Ecto neural progenitor cell (in vitro differentiated cells): ENCODE results near the gene NSD2.

ENCODE experiments used
- DNase-seq: peaks from one replicate; pipeline ENCODE4 v3.0.0-alpha.2; 2018; ENCODE audit warnings: low spot score

Gene NSD2

GRCh38 chr4:1864076-1865008 lies 6.9 kb upstream of the NSD2 start:
- DNase-seq = peak; percentile 85

DNA sequence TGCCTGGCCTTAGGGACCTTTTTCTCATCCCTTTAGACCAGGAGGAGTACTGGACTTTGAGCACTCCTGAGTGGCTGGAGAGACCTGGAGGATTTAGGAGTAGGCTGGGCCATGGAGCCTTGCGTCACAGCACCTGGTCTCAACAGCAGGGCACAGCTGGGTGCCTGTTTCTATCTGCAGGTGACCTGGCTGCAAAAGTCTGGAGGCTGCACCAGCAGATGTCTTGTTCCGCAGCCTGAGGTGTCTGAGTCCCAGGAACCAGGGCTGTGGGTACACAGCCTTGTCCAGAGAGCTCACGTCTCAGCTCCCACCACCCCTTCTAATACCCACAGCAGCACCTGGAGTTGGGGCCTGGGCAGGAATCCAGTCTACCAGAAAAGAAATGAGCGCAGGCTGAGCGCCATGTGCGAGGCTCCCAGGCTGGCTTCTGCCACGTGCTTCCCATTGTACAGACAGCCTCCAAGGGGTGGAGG lies 5.0 kb upstream of the NSD2 start:
- DNase-seq = no peak

GRCh38 chr4:1868293-1868692 lies 2.9 kb upstream of the NSD2 start:
- DNase-seq = no peak

DNA sequence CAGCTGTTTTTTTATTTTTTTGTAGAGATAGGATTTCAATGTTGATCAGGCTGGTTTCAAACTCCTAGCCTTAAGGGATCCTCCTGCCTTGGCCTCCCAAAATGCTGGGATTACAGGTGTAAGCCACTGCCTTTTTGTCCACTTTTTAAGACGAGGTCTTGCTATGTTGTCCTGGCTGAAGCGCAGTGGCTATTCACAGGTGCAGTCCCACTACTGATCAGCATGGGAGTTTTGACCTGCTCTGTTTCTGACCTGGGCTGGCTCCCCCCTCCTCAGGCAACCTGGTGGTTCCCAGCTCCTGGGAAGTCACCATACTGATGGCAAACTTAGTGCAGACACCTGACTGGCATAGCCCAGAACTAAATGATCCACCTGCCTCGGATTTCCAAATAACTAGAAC lies 2.3 kb upstream of the NSD2 start:
- no peak for DNase-seq

DNA sequence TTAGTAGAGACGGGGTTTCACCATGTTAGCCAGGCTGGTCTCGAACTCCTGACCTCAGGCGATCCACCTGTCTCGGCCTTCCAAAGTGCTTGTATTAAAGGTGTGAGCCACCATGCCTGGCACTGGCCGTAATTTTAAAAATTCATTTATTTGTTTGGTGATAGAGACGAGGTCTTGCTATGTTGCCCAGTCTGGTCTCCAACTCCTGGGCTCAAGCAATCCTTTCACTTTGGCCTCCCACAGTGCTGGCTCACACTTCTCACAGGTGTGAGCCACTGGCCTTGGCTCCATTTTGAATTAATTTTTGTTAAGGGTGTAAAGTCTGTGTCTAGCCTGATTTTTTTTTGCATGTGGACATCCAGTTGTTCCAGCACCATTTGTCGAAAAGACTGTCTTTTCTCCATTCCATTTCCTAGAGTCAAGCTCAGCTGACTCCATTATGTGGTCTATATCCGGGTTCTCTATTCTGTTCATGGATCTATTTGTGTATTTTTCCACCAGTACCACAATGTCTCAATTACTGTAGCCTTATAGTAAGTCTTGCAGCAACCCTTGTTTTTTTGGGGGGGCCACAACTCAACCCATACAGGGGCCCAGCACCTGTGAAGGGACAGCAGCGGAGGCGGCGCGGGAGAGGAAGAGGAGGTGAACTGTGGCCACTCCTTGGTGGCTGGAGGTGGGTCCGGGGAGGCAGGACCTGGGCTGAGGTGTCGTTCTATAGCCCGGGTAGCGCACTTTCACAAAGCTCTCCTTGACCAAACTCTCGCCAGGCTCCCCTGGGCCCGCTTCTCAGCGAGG lies 1.5 kb upstream of the NSD2 start:
- no peak for DNase-seq

- DNase-seq = no peak
Observed at GRCh38 chr4:1870328-1870577, 940 bp upstream of the NSD2 start.

- DNase-seq = peak; percentile 81
Observed at GRCh38 chr4:1871471-1872021, 353 bp downstream of the NSD2 start.

GRCh38 chr4:1872870-1873269 lies 1.7 kb downstream of the NSD2 start:
- DNase-seq = no peak

DNA sequence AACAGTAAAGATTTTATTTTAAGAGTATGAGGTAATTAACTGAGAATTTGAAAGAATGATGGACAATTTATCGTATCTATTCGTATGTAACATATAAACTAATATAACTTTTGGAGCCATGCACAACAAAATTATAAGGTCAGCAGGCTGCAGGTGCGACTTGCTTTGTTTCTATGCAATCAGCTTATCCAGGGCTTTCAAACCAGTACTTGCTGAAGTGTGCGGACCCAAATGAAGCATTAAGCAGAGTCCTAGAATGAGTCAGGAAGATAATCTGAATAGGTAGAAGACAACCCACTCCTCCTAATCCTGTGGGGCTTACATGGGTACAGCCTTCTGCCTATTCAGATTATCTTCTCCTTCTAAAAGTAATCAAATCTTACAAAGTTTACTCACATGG lies 2.1 kb downstream of the NSD2 start:
- DNase-seq = no peak

DNA sequence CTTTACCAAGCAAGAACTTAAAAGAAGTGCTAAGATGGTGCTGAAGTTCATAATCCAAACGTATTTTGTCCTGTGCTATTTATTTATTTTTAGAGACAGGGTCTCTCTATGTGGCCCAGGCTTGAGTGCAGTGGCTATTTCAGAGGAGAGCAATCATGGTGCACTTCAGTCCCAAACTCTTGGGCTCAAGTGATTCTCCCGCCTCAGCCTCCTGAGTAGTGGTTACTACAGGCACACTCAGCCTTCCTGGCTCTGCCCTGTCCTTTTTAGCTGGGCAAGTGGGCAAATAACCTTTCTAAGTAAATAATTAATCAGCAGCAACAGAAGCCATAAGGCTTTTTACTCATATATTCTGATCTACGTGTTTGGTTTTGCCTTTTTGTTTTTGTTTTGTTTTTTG lies 2.6 kb downstream of the NSD2 start:
- no peak for DNase-seq

- no peak for DNase-seq
Observed at GRCh38 chr4:1874201-1874600, 3.0 kb downstream of the NSD2 start.

DNA sequence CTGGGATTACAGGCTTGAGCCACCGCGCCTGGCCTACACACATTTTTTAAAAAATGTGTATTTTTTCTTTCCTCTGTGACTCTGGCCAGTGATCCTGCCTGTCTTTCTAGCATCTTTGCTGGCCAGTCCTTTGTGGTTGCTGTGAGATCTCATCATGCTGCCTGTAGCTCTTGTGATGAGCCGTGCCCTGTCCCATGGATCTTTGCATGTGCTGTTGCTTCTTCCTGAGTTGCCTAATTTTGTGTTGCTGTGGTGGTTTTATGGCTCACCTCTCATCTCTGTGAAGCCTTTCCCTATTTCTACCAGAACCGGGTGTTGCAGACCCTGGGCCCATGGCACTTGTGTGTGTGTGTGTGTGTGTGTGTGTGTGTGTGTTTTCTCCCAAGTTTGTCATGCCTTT lies 8.3 kb downstream of the NSD2 start:
- DNase-seq = no peak

- DNase-seq = no peak
Observed at GRCh38 chr4:1880332-1880731, 9.1 kb downstream of the NSD2 start.

GRCh38 chr4:1882850-1883271 lies 11.7 kb downstream of the NSD2 start:
- DNase-seq = no peak

- DNase-seq = no peak
Observed at GRCh38 chr4:1883583-1883982, 12.4 kb downstream of the NSD2 start.

DNA sequence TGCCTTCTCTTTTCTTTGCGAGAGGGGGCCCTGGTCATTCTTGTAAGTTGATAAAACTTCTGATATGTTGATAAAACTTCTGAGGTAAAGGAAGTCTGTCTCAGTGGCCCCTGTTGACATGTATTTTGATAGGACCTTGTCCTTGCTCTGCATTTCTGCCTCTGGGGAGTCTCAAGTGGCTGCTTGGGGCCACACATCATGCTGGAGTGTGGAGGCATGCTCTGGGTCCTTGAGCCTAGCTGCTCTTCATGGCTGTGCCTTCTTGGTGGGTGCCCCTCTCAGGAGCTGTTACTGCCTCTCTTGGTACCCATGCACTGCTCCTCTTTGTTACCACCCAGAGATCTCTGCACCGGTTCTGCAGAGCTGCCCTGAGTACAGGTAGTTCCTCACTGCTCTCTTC lies 14.2 kb downstream of the NSD2 start:
- no peak for DNase-seq

GRCh38 chr4:1887052-1887451 lies 15.9 kb downstream of the NSD2 start:
- DNase-seq = no peak

GRCh38 chr4:1890979-1891570 lies 19.9 kb downstream of the NSD2 start:
- no peak for DNase-seq

DNA sequence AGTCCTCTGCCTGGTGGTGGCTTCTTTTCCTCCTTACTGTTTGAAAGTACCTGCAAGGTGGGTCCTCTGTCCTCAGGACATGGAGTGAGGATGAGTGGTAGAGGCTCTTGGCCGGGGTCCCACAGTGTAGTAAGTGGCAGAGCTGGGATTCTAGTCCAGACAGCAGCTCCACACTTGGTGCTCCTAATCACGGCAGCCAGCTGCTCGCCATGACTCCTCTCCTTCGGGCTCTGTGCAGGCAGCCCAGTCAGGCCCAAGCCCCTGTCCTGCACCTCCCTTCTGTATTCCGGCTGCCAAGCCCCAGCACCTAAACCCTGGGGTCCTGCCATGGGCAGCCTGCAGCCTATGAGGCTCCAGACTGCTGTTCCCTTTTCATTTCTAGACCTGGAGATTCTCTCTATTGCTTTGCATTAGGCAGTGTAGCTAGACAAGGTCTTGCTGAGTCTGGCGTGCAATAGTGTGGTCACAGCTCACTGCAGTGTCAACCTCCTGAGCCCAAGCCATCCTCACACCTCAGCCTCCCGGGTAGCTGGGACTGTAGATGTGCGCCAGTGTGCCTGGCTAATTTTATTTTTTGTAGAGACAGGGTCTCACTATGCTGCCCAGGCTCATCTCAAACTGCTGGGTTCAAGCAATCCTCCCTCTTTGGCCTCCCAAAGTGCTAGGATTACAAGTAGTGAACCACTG lies 24.9 kb downstream of the NSD2 start:
- DNase-seq = no peak

DNA sequence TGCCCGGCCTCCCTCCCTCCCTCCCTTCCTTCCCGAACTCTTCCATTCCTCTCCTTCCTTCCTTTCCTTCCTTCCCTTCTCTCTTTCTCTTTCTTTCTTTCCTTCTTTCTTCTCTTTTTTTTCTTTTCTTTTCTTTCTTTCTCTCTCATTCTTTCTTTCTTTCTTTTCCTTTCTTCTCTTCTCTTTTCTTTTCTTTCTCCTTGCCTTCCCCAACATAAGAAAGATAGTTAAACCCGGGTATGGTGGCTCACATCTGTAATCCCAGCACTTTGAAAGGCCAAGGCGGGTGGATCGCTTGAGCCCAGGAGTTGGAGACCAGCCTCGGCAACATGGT lies 25.4 kb downstream of the NSD2 start:
- no peak for DNase-seq

DNA sequence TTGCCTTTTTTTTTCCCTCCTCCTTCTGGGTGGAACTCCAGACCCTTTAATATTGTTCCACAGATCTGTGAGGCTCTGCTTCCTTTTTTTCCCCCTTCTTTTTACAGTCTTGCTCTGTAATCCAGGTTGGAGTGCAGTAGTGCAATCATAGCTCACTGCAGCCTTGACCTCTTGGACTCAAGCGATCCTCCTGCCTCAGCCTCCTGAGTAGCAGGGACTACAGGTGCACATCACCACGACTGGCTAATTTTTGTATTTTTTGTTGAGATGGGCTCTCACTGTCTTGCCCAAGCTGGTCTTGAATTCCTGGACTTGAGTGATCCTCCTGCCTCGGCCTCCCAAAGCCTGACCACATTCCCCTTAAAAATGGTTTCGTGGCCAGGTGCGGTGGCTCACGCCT lies 26.8 kb downstream of the NSD2 start:
- DNase-seq = no peak

DNA sequence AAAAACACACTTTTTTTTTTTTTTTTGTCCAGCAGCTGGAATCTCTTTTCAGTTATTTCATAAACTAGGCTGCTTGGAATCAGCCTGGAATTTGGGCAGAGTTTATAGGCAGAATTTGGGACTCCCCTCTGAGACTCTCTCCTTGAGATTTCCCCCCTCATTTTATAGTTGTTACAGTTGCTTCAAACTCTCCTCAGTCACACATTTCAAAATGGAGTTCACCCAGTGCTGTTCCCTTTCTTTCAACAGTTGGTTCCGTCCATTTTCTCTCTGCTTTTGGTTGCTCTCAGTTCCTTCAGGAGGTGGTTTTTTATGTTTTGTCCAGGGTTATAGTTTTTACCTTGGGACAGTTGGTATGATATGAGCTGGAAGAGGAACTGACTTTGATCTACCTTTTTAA lies 27.5 kb downstream of the NSD2 start:
- no peak for DNase-seq
